ENCODE results near the gene PPP1CA.

Gene PPP1CA

GRCh38 chr11:67351275-67352005, 50.2 kb downstream of the PPP1CA start:
- peak; percentile 74 for DNase-seq (ENCODE audit: low read depth)

GRCh38 chr11:67349928-67350465, 51.7 kb downstream of the PPP1CA start:
- DNase-seq (ENCODE audit: low read depth), result no peak

GRCh38 chr11:67349457-67349856, 52.2 kb downstream of the PPP1CA start:
- DNase-seq (ENCODE audit: low read depth), result no peak

- no peak for DNase-seq (ENCODE audit: low read depth)
Measured at GRCh38 chr11:67349036-67349435, 52.6 kb downstream of the PPP1CA start.

All from iris pigment epithelial cell (primary cell).